MCF 10A (cell line): Measurements from ENCODE around the gene TGM4. TPM values are rescaled to one million over a fixed set of nuclear protein-coding genes. Genes with fewer than 3 reads are reported as not detected.

Experiments used
- BruUV-seq: library from RNA; stranded (reverse); fragments of 400-500 nt; replicated peaks from 2 replicates; lab custom pipeline; 2021; lab: Mats Ljungman, UMichigan
- CTCF ChIA-PET: fragments of 300-600 bp; sonication (Branson Sonifier 250); formaldehyde crosslinking; extraction: SDS; loops from one replicate; lab custom pipeline; 2021; ENCODE audit warnings: antibody characterized with exemption, inconsistent platforms; lab: Yijun Ruan, JAX
- POLR2A ChIA-PET: fragments of 300-600, 350-650 bp; sonication (Branson Sonifier 250); formaldehyde crosslinking; extraction: SDS; loops from one replicate; lab custom pipeline; 2020; ENCODE audit warnings: antibody characterized with exemption, inconsistent platforms; lab: Yijun Ruan, JAX
- DNase-seq: peaks from one replicate; pipeline ENCODE4 v3.0.0-alpha.2; 2018; ENCODE audit not compliant: unreplicated experiment
- H3K27ac Mint-ChIP-seq: one replicate; pipeline ENCODE4 v1.8.0; 2022; ENCODE audit warnings: mild to moderate bottlenecking, low read depth, mixed read lengths; ENCODE audit not compliant: unreplicated experiment
- H3K27me3 Mint-ChIP-seq: one replicate; pipeline ENCODE4 v1.8.0; 2022; ENCODE audit warnings: mixed read lengths; ENCODE audit not compliant: insufficient read depth, unreplicated experiment
- H3K36me3 Mint-ChIP-seq: one replicate; pipeline ENCODE4 v1.8.0; 2022; ENCODE audit warnings: mild to moderate bottlenecking, moderate library complexity, mixed read lengths; ENCODE audit not compliant: insufficient read depth, unreplicated experiment
- H3K4me1 Mint-ChIP-seq: one replicate; pipeline ENCODE4 v1.8.0; 2022; ENCODE audit warnings: mixed read lengths; ENCODE audit not compliant: insufficient read depth, unreplicated experiment
- H3K4me3 Mint-ChIP-seq: one replicate; pipeline ENCODE4 v1.8.0; 2022; ENCODE audit warnings: mild to moderate bottlenecking, moderate library complexity, mixed read lengths; ENCODE audit not compliant: unreplicated experiment
- H3K9me3 Mint-ChIP-seq: one replicate; pipeline ENCODE4 v1.8.0; 2022; ENCODE audit warnings: mixed read lengths; ENCODE audit not compliant: unreplicated experiment
- CTCF ChIP-seq: fragments of 200-600 bp; IDR thresholded peaks from one replicate; pipeline ENCODE4 v1.8.0; 2022; ENCODE audit warnings: antibody characterized with exemption, mild to moderate bottlenecking; ENCODE audit not compliant: unreplicated experiment
- intact Hi-C: fragments of 100-400 bp; cut with micrococcal nuclease; formaldehyde crosslinking; loops from 2 replicates; pipeline ENCODE4 v1.14.1; 2022
- total RNA-seq: library from RNA; stranded (reverse); gene quantifications from 2 replicates; pipeline ENCODE4 v1.2.3, GENCODE V29; 2022

Gene TGM4
- total RNA-seq, 1 experiment from 2014 or later: 2.5 TPM

- CTCF ChIA-PET: no interaction called here
- BruUV-seq: no TSS peak
- Mint-ChIP-seq H3K27ac (no peak overlapping the region), H3K9me3 (no peaks in the 10 kb centered on the region), H3K4me1 (no peaks in the 10 kb centered on the region), H3K36me3 (no peaks in the 10 kb centered on the region), H3K4me3 (no peak overlapping the region), H3K27me3 (no peaks in the 10 kb centered on the region)
- POLR2A ChIA-PET: no interaction called here
- intact Hi-C loops: no loop called here
- no peak for DNase-seq
- TF ChIP-seq CTCF: no peak
These were observed 1.2 kb downstream of the TGM4 start for GRCh38 chr3:44875596-44875995.

GRCh38 chr3:44877333-44877732 is 2.9 kb downstream of the TGM4 start:
- BruUV-seq: no TSS peak
- CTCF ChIA-PET: interaction anchor here (0.9 kb wide), 1 partner anchor 12 kb away, joined by 5 read pairs; no protein-coding TSS in a partner anchor
- no peak for TF ChIP-seq CTCF
- no peaks in the 10 kb centered on the region for H3K9me3 Mint-ChIP-seq
- H3K27ac Mint-ChIP-seq: no peak overlapping the region
- H3K27me3 Mint-ChIP-seq: no peaks in the 10 kb centered on the region
- H3K4me1 Mint-ChIP-seq: peaks cover 2% of the 10 kb centered on the region
- POLR2A ChIA-PET: interaction anchor here (0.6 kb wide), 2 partner anchors 102 to 247 kb away, joined by 4 read pairs; no protein-coding TSS in a partner anchor
- intact Hi-C loops: no loop called here
- DNase-seq: no peak
- no peaks in the 10 kb centered on the region for H3K36me3 Mint-ChIP-seq
- H3K4me3 Mint-ChIP-seq: no peak overlapping the region

- H3K36me3 Mint-ChIP-seq: no peaks in the 10 kb centered on the region
- TF ChIP-seq CTCF: no peak
- DNase-seq: no peak
These were observed 5.9 kb downstream of the TGM4 start for GRCh38 chr3:44880284-44880683.

GRCh38 chr3:44883213-44883955 is 9.0 kb downstream of the TGM4 start:
- intact Hi-C loops: loop anchor here (10.0 kb wide), 1 partner anchor 91 kb away; the partner anchor contains the start of genes EXOSC7 and ZDHHC3
- no peaks in the 10 kb centered on the region for H3K27me3 Mint-ChIP-seq
- BruUV-seq: TSS peak; percentile 41
- POLR2A ChIA-PET: interaction anchor here (0.6 to 3.5 kb wide), 14 partner anchors 10 to 545 kb away, joined by 3 to 36 read pairs (median 4); partner anchors contain the start of genes EXOSC7, KIAA1143, KIF15 and TMEM42
- TF ChIP-seq CTCF: no peak
- H3K4me3 Mint-ChIP-seq: peak overlapping the region; percentile 30
- no peaks in the 10 kb centered on the region for H3K9me3 Mint-ChIP-seq
- CTCF ChIA-PET: interaction anchor here (0.8 to 1.1 kb wide), 2 partner anchors 17 kb away, joined by 3 read pairs; no protein-coding TSS in a partner anchor
- DNase-seq: no peak
- peak overlapping the region; percentile 98 for H3K27ac Mint-ChIP-seq
- H3K36me3 Mint-ChIP-seq: peaks cover 7% of the 10 kb centered on the region
- H3K4me1 Mint-ChIP-seq: peaks cover 47% of the 10 kb centered on the region

More at GRCh38 chr3:44880284-44880683, 5.9 kb downstream of the TGM4 start:
- Mint-ChIP-seq H3K27ac (no peak overlapping the region), H3K27me3 (no peaks in the 10 kb centered on the region), H3K4me1 (peaks cover 26% of the 10 kb centered on the region), H3K4me3 (no peak overlapping the region), H3K9me3 (no peaks in the 10 kb centered on the region)
- ChIA-PET POLR2A (interaction anchor here (1.6 kb wide), 1 partner anchor 34 kb away, joined by 3 read pairs; no protein-coding TSS in a partner anchor), CTCF (interaction anchor here (0.9 kb wide), 1 partner anchor 513 kb away, joined by 6 read pairs; no protein-coding TSS in a partner anchor)
- intact Hi-C loops: loop anchor here (10.0 kb wide), 1 partner anchor 95 kb away; the partner anchor contains the start of genes EXOSC7 and ZDHHC3
- no TSS peak for BruUV-seq
